CD4-positive, alpha-beta T cell treated with Interleukin-15 for 1 hour (primary cell): Measurements from ENCODE around the gene GRK6.

Experiments
- DNase-seq: peaks from one replicate; pipeline ENCODE4 v3.0.0-alpha.2; 2020

GRK6 gene

GRCh38 chr5:177455036-177455660, 28.7 kb downstream of the GRK6 start:
- DNase-seq: peak; percentile 91

- DNase-seq: peak; percentile 90
Observed at GRCh38 chr5:177455661-177456590, 29.4 kb downstream of the GRK6 start.

GRCh38 chr5:177456591-177456964, 30.1 kb downstream of the GRK6 start:
- no peak for DNase-seq

GRCh38 chr5:177456976-177457851, 30.7 kb downstream of the GRK6 start:
- peak; percentile 89 for DNase-seq

GRCh38 chr5:177457852-177458681, 31.6 kb downstream of the GRK6 start:
- no peak for DNase-seq

- DNase-seq: no peak
Observed at GRCh38 chr5:177458912-177459350, 32.5 kb downstream of the GRK6 start.

GRCh38 chr5:177459357-177459756, 32.9 kb downstream of the GRK6 start:
- no peak for DNase-seq

- no peak for DNase-seq
Observed at GRCh38 chr5:177459819-177460628, 33.5 kb downstream of the GRK6 start.

GRCh38 chr5:177462021-177462670, 35.7 kb downstream of the GRK6 start:
- peak; percentile 62 for DNase-seq

GRCh38 chr5:177465044-177465443, 38.6 kb downstream of the GRK6 start:
- DNase-seq: no peak

GRCh38 chr5:177466861-177467260, 40.4 kb downstream of the GRK6 start:
- DNase-seq: no peak

GRCh38 chr5:177467436-177467835, 41.0 kb downstream of the GRK6 start:
- no peak for DNase-seq

GRCh38 chr5:177468329-177468684, 41.8 kb downstream of the GRK6 start:
- no peak for DNase-seq

- DNase-seq: no peak
Observed at GRCh38 chr5:177468685-177469628, 42.5 kb downstream of the GRK6 start.

- DNase-seq: no peak
Observed at GRCh38 chr5:177469750-177470525, 43.5 kb downstream of the GRK6 start.

- no peak for DNase-seq
Observed at GRCh38 chr5:177470759-177471536, 44.5 kb downstream of the GRK6 start.

- DNase-seq: peak; percentile 38
Observed at GRCh38 chr5:177471610-177472356, 45.3 kb downstream of the GRK6 start.
